ENCODE measurements around the gene ENHO.

DNA sequence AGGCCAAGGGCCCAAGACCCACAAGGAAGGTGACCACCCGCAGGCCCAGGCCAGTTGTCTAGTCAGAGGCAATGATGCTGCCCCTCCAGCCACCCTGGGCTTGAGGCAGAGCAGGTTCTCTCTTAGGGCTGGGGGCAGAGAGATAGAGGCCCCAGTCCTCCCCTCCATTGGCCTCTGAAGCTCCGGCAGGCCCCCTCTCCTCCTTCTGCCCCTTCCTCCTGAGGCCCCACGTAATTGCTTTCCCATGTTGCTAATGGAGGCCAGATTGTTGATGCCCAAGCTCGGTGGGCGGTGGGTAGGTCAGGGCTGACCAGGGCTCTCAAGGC, 26.6 kb upstream of the ENHO start:
- TF ChIP-seq, protein P1, sequence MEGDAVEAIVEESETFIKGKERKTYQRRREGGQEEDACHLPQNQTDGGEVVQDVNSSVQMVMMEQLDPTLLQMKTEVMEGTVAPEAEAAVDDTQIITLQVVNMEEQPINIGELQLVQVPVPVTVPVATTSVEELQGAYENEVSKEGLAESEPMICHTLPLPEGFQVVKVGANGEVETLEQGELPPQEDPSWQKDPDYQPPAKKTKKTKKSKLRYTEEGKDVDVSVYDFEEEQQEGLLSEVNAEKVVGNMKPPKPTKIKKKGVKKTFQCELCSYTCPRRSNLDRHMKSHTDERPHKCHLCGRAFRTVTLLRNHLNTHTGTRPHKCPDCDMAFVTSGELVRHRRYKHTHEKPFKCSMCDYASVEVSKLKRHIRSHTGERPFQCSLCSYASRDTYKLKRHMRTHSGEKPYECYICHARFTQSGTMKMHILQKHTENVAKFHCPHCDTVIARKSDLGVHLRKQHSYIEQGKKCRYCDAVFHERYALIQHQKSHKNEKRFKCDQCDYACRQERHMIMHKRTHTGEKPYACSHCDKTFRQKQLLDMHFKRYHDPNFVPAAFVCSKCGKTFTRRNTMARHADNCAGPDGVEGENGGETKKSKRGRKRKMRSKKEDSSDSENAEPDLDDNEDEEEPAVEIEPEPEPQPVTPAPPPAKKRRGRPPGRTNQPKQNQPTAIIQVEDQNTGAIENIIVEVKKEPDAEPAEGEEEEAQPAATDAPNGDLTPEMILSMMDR (IDR thresholded peaks at IDR 0.05; ENCODE audit: low read length) = no peak
- no peak for TF ChIP-seq EZH2 (IDR thresholded peaks at IDR 0.05; ENCODE audit: borderline replicate concordance, low read length)
